Mesendoderm (in vitro differentiated cells): ENCODE results near the gene GRAMD1A.

Experiments
- DNase-seq: peaks from one replicate; pipeline ENCODE4 v3.0.0; 2013
- H2AK5ac ChIP-seq: 2 replicates; pipeline ENCODE4 v1.6.1; 2013; ENCODE audit warnings: low read length, inconsistent platforms
- H2BK120ac ChIP-seq: 2 replicates; pipeline ENCODE4 v1.6.1; 2013; ENCODE audit warnings: low read depth, mild to moderate bottlenecking, low read length, moderate library complexity, mixed read lengths
- H2BK15ac ChIP-seq: replicated peaks from 2 replicates; pipeline ENCODE4 v1.6.1; 2013; ENCODE audit warnings: low read depth, mild to moderate bottlenecking, moderate library complexity
- H2BK5ac ChIP-seq: 2 replicates; pipeline ENCODE4 v1.6.1; 2013; ENCODE audit warnings: low read length, inconsistent platforms
- H3K18ac ChIP-seq: 2 replicates; pipeline ENCODE4 v1.6.1; 2013; ENCODE audit warnings: mild to moderate bottlenecking, low read length, mixed read lengths
- H3K23ac ChIP-seq: one replicate; pipeline ENCODE4 v1.6.1; 2013; ENCODE audit warnings: low read length
- H3K27ac ChIP-seq: 2 replicates; pipeline ENCODE4 v1.5.1; 2013; ENCODE audit warnings: low read depth, mild to moderate bottlenecking, inconsistent platforms, low read length, moderate library complexity
- H3K27me3 ChIP-seq: 2 replicates; pipeline ENCODE4 v1.6.1; 2013; ENCODE audit warnings: low read length, control low read depth, mild to moderate bottlenecking, inconsistent platforms; ENCODE audit not compliant: insufficient read depth, poor library complexity
- H3K36me3 ChIP-seq: 2 replicates; pipeline ENCODE4 v1.6.1; 2013; ENCODE audit warnings: low read length, inconsistent platforms; ENCODE audit not compliant: control insufficient read depth, insufficient read depth
- H3K4ac ChIP-seq: one replicate; pipeline ENCODE4 v1.6.1; 2013; ENCODE audit warnings: low read depth, mild to moderate bottlenecking, low read length, moderate library complexity
- H3K4me1 ChIP-seq: 2 replicates; pipeline ENCODE4 v1.6.1; 2013; ENCODE audit warnings: low read depth, low read length, inconsistent platforms; ENCODE audit not compliant: control insufficient read depth
- H3K4me2 ChIP-seq: 2 replicates; pipeline ENCODE4 v1.6.1; 2013; ENCODE audit warnings: low read length
- H3K4me3 ChIP-seq: 2 replicates; pipeline ENCODE4 v1.5.1; 2013; ENCODE audit warnings: mild to moderate bottlenecking, low read length
- H3K56ac ChIP-seq: one replicate; pipeline ENCODE4 v1.6.1; 2013; ENCODE audit warnings: low read length
- H3K79me1 ChIP-seq: 2 replicates; pipeline ENCODE4 v1.6.1; 2013; ENCODE audit warnings: low read length, inconsistent platforms
- H3K79me2 ChIP-seq: 2 replicates; pipeline ENCODE4 v1.6.1; 2013; ENCODE audit warnings: mild to moderate bottlenecking, low read length; ENCODE audit not compliant: control insufficient read depth, insufficient read depth
- H3K9ac ChIP-seq: 2 replicates; pipeline ENCODE4 v1.6.1; 2013; ENCODE audit warnings: low read length, inconsistent platforms
- H4K5ac ChIP-seq: one replicate; pipeline ENCODE4 v1.6.1; 2013; ENCODE audit warnings: low read length
- H4K8ac ChIP-seq: one replicate; pipeline ENCODE4 v1.6.1; 2013; ENCODE audit warnings: low read depth, mild to moderate bottlenecking, control low read depth, low read length, moderate library complexity
- WGBS: extraction: QIAGEN DNeasy Blood & Tissue Kit; methylation state at CpG from one replicate; pipeline ENCODE4 v1.1.7; 2013; ENCODE audit warnings: low lambda C conversion rate, missing lambda C conversion rate; ENCODE audit not compliant: insufficient coverage; ENCODE audit errors: extremely low coverage; 5-methylcytosine and 5-hydroxymethylcytosine counted together

The GRAMD1A gene

GRCh38 chr19:34974646-34975045, 25.5 kb upstream of the GRAMD1A start:
- WGBS, result no CpG with 5 or more reads among the region's 5 CpGs
- H2BK120ac ChIP-seq, result no peak overlapping the region

DNA sequence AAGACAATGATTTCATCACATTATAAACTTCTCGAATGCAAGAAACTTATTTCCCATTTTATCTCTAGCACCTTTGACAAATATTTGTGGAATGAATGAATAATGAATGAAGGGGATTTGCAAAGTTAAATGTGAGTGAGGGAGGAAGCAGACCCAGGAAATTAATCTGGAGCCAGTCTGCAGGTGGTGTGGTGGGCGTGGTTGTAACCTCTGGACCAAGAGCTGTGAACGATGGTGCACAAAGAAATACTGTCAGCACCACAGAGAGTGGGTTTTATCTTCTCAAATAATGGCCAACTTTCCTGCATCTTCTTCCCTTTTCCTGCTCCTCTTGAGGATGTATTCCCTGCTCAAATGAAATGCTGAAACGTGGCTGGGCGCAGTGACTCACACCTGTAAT, 25.1 kb upstream of the GRAMD1A start:
- H3K9ac ChIP-seq, result no peak overlapping the region
- H3K79me1 ChIP-seq, result no peaks in the 10 kb centered on the region
- H3K18ac ChIP-seq, result no peak overlapping the region
- H2AK5ac ChIP-seq, result no peak overlapping the region
- H2BK120ac ChIP-seq, result no peak overlapping the region
- no peak overlapping the region for H4K8ac ChIP-seq
- no peak overlapping the region for H4K5ac ChIP-seq
- no CpG with 5 or more reads among the region's 5 CpGs for WGBS
- no peak for DNase-seq
- H3K27ac ChIP-seq, result no peak overlapping the region
- no peaks in the 10 kb centered on the region for H3K27me3 ChIP-seq
- H2BK15ac ChIP-seq, result no peak overlapping the region
- H2BK5ac ChIP-seq, result no peak overlapping the region
- H3K4me1 ChIP-seq, result peaks cover 9% of the 10 kb centered on the region
- H3K4ac ChIP-seq, result no peak overlapping the region
- H3K56ac ChIP-seq, result no peak overlapping the region
- H3K23ac ChIP-seq, result no peak overlapping the region
- H3K4me2 ChIP-seq, result no peak overlapping the region
- H3K36me3 ChIP-seq, result no peaks in the 10 kb centered on the region
- no peak overlapping the region for H3K4me3 ChIP-seq
- H3K79me2 ChIP-seq, result no peaks in the 10 kb centered on the region

More at GRCh38 chr19:34974646-34975045, 25.5 kb upstream of the GRAMD1A start:
- no peak for DNase-seq
- H3K36me3 ChIP-seq, result no peaks in the 10 kb centered on the region
- H2BK5ac ChIP-seq, result no peak overlapping the region
- no peak overlapping the region for H2BK15ac ChIP-seq
- H3K79me1 ChIP-seq, result no peaks in the 10 kb centered on the region
- H3K4ac ChIP-seq, result no peak overlapping the region
- no peak overlapping the region for H2AK5ac ChIP-seq
- H3K27me3 ChIP-seq, result no peaks in the 10 kb centered on the region
- no peak overlapping the region for H4K5ac ChIP-seq
- H3K23ac ChIP-seq, result no peak overlapping the region
- H3K27ac ChIP-seq, result no peak overlapping the region
- no peak overlapping the region for H3K18ac ChIP-seq
- H3K9ac ChIP-seq, result no peak overlapping the region
- no peak overlapping the region for H3K56ac ChIP-seq
- H3K4me3 ChIP-seq, result no peak overlapping the region
- H4K8ac ChIP-seq, result no peak overlapping the region
- no peak overlapping the region for H3K4me2 ChIP-seq
- H3K4me1 ChIP-seq, result peaks cover 9% of the 10 kb centered on the region
- no peaks in the 10 kb centered on the region for H3K79me2 ChIP-seq

- no peak overlapping the region for H2AK5ac ChIP-seq
- H3K4ac ChIP-seq, result no peak overlapping the region
- H2BK120ac ChIP-seq, result no peak overlapping the region
- DNase-seq, result no peak
- H4K5ac ChIP-seq, result no peak overlapping the region
- H2BK5ac ChIP-seq, result no peak overlapping the region
- no peaks in the 10 kb centered on the region for H3K36me3 ChIP-seq
- no peak overlapping the region for H3K56ac ChIP-seq
- no peak overlapping the region for H3K9ac ChIP-seq
- H3K79me2 ChIP-seq, result no peaks in the 10 kb centered on the region
- no peak overlapping the region for H3K4me2 ChIP-seq
- no peak overlapping the region for H3K23ac ChIP-seq
- H3K4me1 ChIP-seq, result peaks cover 9% of the 10 kb centered on the region
- H3K4me3 ChIP-seq, result no peak overlapping the region
- WGBS, result no CpG with 5 or more reads among the region's 3 CpGs
- no peaks in the 10 kb centered on the region for H3K27me3 ChIP-seq
- no peaks in the 10 kb centered on the region for H3K79me1 ChIP-seq
- H3K18ac ChIP-seq, result no peak overlapping the region
- H2BK15ac ChIP-seq, result no peak overlapping the region
- H4K8ac ChIP-seq, result no peak overlapping the region
- H3K27ac ChIP-seq, result no peak overlapping the region
These were observed 23.5 kb upstream of the GRAMD1A start for GRCh38 chr19:34976611-34977010.

- no peak for DNase-seq
- WGBS, result no CpG with 5 or more reads among the region's 12 CpGs
These were observed 20.1 kb upstream of the GRAMD1A start for GRCh38 chr19:34979819-34980640.

GRCh38 chr19:34982275-34982674, 17.8 kb upstream of the GRAMD1A start:
- Histone ChIP-seq H2BK5ac (no peak overlapping the region), H3K4me3 (no peak overlapping the region), H3K9ac (no peak overlapping the region), H3K36me3 (no peaks in the 10 kb centered on the region), H3K27me3 (no peaks in the 10 kb centered on the region), H3K79me1 (no peaks in the 10 kb centered on the region), H3K18ac (no peak overlapping the region), H4K8ac (no peak overlapping the region), H2BK15ac (no peak overlapping the region), H3K4me2 (no peak overlapping the region), H3K79me2 (no peaks in the 10 kb centered on the region), H3K27ac (no peak overlapping the region), H2BK120ac (no peak overlapping the region), H3K56ac (no peak overlapping the region), H4K5ac (no peak overlapping the region), H3K23ac (no peak overlapping the region), H3K4me1 (peaks cover 2% of the 10 kb centered on the region), H3K4ac (no peak overlapping the region), H2AK5ac (no peak overlapping the region)
- no CpG with 5 or more reads among the region's 5 CpGs for WGBS
- no peak for DNase-seq

More at GRCh38 chr19:34979819-34980640, 20.1 kb upstream of the GRAMD1A start:
- Histone ChIP-seq H4K8ac (no peak overlapping the region), H3K4me1 (peaks cover 2% of the 10 kb centered on the region), H3K36me3 (no peaks in the 10 kb centered on the region), H2BK5ac (no peak overlapping the region), H3K27me3 (no peaks in the 10 kb centered on the region), H3K23ac (no peak overlapping the region), H3K9ac (no peak overlapping the region), H3K79me2 (no peaks in the 10 kb centered on the region), H2BK120ac (no peak overlapping the region), H4K5ac (no peak overlapping the region), H3K27ac (no peak overlapping the region), H3K18ac (no peak overlapping the region), H3K4ac (no peak overlapping the region), H2BK15ac (no peak overlapping the region), H2AK5ac (no peak overlapping the region), H3K56ac (no peak overlapping the region), H3K79me1 (no peaks in the 10 kb centered on the region), H3K4me2 (no peak overlapping the region), H3K4me3 (no peak overlapping the region)

DNA sequence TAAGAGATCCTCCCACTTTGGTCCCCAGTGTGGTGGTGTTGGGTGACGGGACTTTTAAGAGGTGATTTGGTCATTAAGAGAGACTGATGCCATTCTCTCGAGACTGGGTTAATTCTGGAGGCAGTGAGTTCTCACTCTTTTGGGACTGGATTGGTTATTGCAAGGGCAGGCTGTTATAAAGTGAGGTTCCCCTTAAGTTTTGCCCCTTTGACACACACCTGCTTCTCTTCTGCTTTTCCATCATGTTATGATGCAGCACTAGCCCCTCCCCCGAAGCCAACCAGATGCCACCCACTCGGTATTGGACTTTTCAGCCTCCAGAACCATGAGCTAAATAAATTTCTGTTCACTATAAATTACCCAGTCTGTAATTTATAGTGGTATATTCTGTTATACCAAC, 16.3 kb upstream of the GRAMD1A start:
- no CpG with 5 or more reads among the region's 4 CpGs for WGBS

More for the DNA sequence above, 16.3 kb upstream of the GRAMD1A start:
- Histone ChIP-seq H3K79me2 (no peaks in the 10 kb centered on the region), H3K56ac (no peak overlapping the region), H3K36me3 (no peaks in the 10 kb centered on the region), H3K4me3 (no peak overlapping the region), H3K27ac (no peak overlapping the region), H3K27me3 (no peaks in the 10 kb centered on the region), H2BK15ac (no peak overlapping the region), H4K5ac (no peak overlapping the region), H3K4me2 (no peak overlapping the region), H3K23ac (no peak overlapping the region), H3K9ac (no peak overlapping the region), H4K8ac (no peak overlapping the region), H3K4me1 (peaks cover 2% of the 10 kb centered on the region), H2AK5ac (no peak overlapping the region), H3K18ac (no peak overlapping the region), H3K4ac (no peak overlapping the region), H2BK5ac (no peak overlapping the region), H3K79me1 (no peaks in the 10 kb centered on the region), H2BK120ac (no peak overlapping the region)
- no peak for DNase-seq
